Ovary (tissue), 9 donors: ENCODE results near the gene GP5. TPM values are rescaled to one million over a fixed set of nuclear protein-coding genes. Genes with fewer than 3 reads are reported as not detected.

Experiments used
- DNase-seq, 5 donors: peaks; one replicate each; pipeline ENCODE4 v3.0.0-alpha.2; 2019 to 2020
- H3K27ac ChIP-seq, 2 donors: fragments of 200-600 bp; one replicate each; pipeline versions ENCODE4 v1.5.1 to v1.8.0; 2019 to 2022
- H3K27me3 ChIP-seq: fragments of 200-600 bp; one replicate; pipeline ENCODE4 v1.8.0; 2022
- H3K36me3 ChIP-seq: fragments of 200-600 bp; sonication (generic); one replicate; pipeline ENCODE4 v1.5.1; 2019
- H3K4me1 ChIP-seq: one replicate; pipeline ENCODE4 v1.8.1; 2013; ENCODE audit warnings: mild to moderate bottlenecking, moderate library complexity; ENCODE audit not compliant: insufficient read depth
- H3K4me3 ChIP-seq: fragments of 200-600 bp; sonication (generic); one replicate; pipeline ENCODE4 v1.5.1; 2017
- H3K9me3 ChIP-seq, 2 donors: fragments of 200-600 bp in 1 of 2; sonication (generic) in 1 of 2; one replicate each; pipeline versions ENCODE4 v1.5.1 to v1.8.1; 2013 to 2019; ENCODE audit warnings: mild to moderate bottlenecking in 1 of 2, moderate library complexity in 1 of 2
- CTCF ChIP-seq, 3 donors: fragments of 450-650 bp in 2 of 3; fragments of 200-600 bp in 1 of 3; IDR thresholded peaks; one replicate each; pipeline versions ENCODE4 v1.5.1 to v1.8.0; 2016 to 2022; ENCODE audit warnings: antibody characterized with exemption in 3 of 3, mild to moderate bottlenecking in 1 of 3
- EP300 ChIP-seq: sonication (generic); formaldehyde crosslinking; IDR thresholded peaks from one replicate; pipeline ENCODE4 v1.6.1; 2017; ENCODE audit warnings: antibody characterized with exemption
- POLR2A ChIP-seq: fragments of 450-650 bp; IDR thresholded peaks from one replicate; pipeline ENCODE4 v1.6.1; 2017; ENCODE audit warnings: antibody characterized with exemption, mild to moderate bottlenecking, moderate library complexity
- WGBS, 3 donors: extraction: QIAGEN DNeasy Blood & Tissue Kit in 1 of 3; methylation state at CpG; one replicate each; pipeline versions ENCODE4 v1.1.5 to v1.1.7; 2013 to 2017; 5-methylcytosine and 5-hydroxymethylcytosine counted together
- intact Hi-C, 4 donors: fragments of 100-400 bp; cut with DNase I; formaldehyde crosslinking; loops; one replicate each; pipeline versions ENCODE4 v1.11.0 to v1.15.1; 2022 to 2023
- polyA plus RNA-seq, 2 donors: library from polyadenylated mRNA; stranded (reverse); fragments of 200-250 nt in 1 of 2; fragments of 350-450 nt in 1 of 2; fragmentation: Illumina TruSeq in 1 of 2; extraction: RNeasy Lipid Tissue Mini Kit (QIAGEN cat#74804) in 1 of 2; gene quantifications; one replicate each; pipeline ENCODE4 v1.2.3, GENCODE V29; 2013 to 2014
- total RNA-seq, 7 donors: library from RNA; depleted of rRNA in 2 of 7; stranded (reverse); fragments of >200 nt in 2 of 7; fragmentation: NEBNext Ultra II Directional in 3 of 7; extraction: Animal tissue kit (Norgen Biotek cat#: 25700) in 3 of 7; gene quantifications; one replicate each; pipeline versions ENCODE4 v1.1.0 to v1.2.4, GENCODE V29; 2016 to 2023
- donor health status: DM: no; HTN: no; CAD: no; lungs with moderate emphysema.
- donor health status: DM: no; HTN: no; CAD: no.
- donor health status: Bipolar disorder and iron deficiency.
- donor health status: DM: yes; HTN: yes; CAD: no.
- donor health status: DM: no; HTN: no; CAD: no.
- donor health status: DM: yes; HTN: yes; CAD: no.

GP5 gene
- total and polyA plus RNA-seq, 9 donors: 0.13 to 1.1 (median 0.38) TPM; not detected in 1

GRCh38 chr3:194423317-194423716 is 24.3 kb upstream of the GP5 start:
- Histone ChIP-seq H3K4me1 (no peaks in the 10 kb centered on the region), H3K9me3 (no peaks in the 10 kb centered on the region), H3K27ac (no peak overlapping the region), H3K4me3 (no peak overlapping the region), H3K27me3 (no peaks in the 10 kb centered on the region), H3K36me3 (no peaks in the 10 kb centered on the region)
- no peak for TF ChIP-seq EP300
- no peak for TF ChIP-seq POLR2A
- TF ChIP-seq CTCF (IDR thresholded peaks at IDR 0.05): no peak
- no peak for DNase-seq
- WGBS, 3 donors: 55 to 72% (median 56%) methylated on average over 3 of the region's 3 CpGs
- intact Hi-C loops: no loop called here

- Histone ChIP-seq H3K4me1 (no peaks in the 10 kb centered on the region), H3K4me3 (no peak overlapping the region), H3K36me3 (no peaks in the 10 kb centered on the region), H3K27ac (no peak overlapping the region), H3K9me3 (no peaks in the 10 kb centered on the region), H3K27me3 (no peaks in the 10 kb centered on the region)
- DNase-seq: no peak
- intact Hi-C loops: no loop called here
- TF ChIP-seq POLR2A (no peak), EP300 (no peak), CTCF (IDR thresholded peaks at IDR 0.05) (no peak)
Measured at GRCh38 chr3:194422188-194422587, 23.1 kb upstream of the GP5 start.

GRCh38 chr3:194418671-194419070 is 19.6 kb upstream of the GP5 start:
- intact Hi-C loops: no loop called here
- Histone ChIP-seq H3K27me3 (no peaks in the 10 kb centered on the region), H3K4me3 (no peak overlapping the region), H3K36me3 (no peaks in the 10 kb centered on the region), H3K4me1 (no peaks in the 10 kb centered on the region), H3K9me3 (no peaks in the 10 kb centered on the region), H3K27ac (no peak overlapping the region)
- WGBS, 3 donors: 95 to 97% (median 96%) methylated on average over 2 of the region's 2 CpGs
- TF ChIP-seq CTCF (IDR thresholded peaks at IDR 0.05): no peak
- TF ChIP-seq EP300: no peak
- no peak for TF ChIP-seq POLR2A
- no peak for DNase-seq

GRCh38 chr3:194407423-194407822 is 8.4 kb upstream of the GP5 start:
- DNase-seq: no peak
- H3K27me3 ChIP-seq: no peaks in the 10 kb centered on the region
- H3K27ac ChIP-seq: no peak overlapping the region
- no peaks in the 10 kb centered on the region for H3K36me3 ChIP-seq
- 64 to 81% (median 64%) methylated on average over 7 of the region's 7 CpGs for WGBS, 3 donors
- TF ChIP-seq EP300 (no peak), CTCF (IDR thresholded peaks at IDR 0.05) (no peak), POLR2A (no peak)
- no peaks in the 10 kb centered on the region for H3K4me1 ChIP-seq
- H3K9me3 ChIP-seq: no peaks in the 10 kb centered on the region
- intact Hi-C loops: loop anchor here in 2 of 4 donors (5.0 to 10.0 kb wide), 2 partner anchors 73 to 620 kb away; no protein-coding TSS in a partner anchor
- no peak overlapping the region for H3K4me3 ChIP-seq
